ENCODE measurements around the gene NUDT22.
A peak's percentile ranks its signal among the peaks of the same experiment; 100 is the strongest.

Gene NUDT22

GRCh38 chr11:64186492-64187165, 39.4 kb upstream of the NUDT22 start:
- intact Hi-C loops (cut with DNase I; ENCODE audit: low total_unique reads): loop anchor here (5.0 kb wide), 1 partner anchor 41 kb away; the partner anchor contains the start of genes NUDT22 and TRPT1

GRCh38 chr11:64192434-64192833, 33.6 kb upstream of the NUDT22 start:
- DNase-seq: no peak
- no peak for TF ChIP-seq CTCF (IDR thresholded peaks at IDR 0.05)
- no peak overlapping the region for H3K27ac ChIP-seq
- H3K4me3 ChIP-seq: no peak overlapping the region
- intact Hi-C loops (cut with DNase I; ENCODE audit: low total_unique reads): no loop called here
- no peaks in the 10 kb centered on the region for H3K9me3 ChIP-seq
- no peaks in the 10 kb centered on the region for H3K27me3 ChIP-seq
- H3K36me3 ChIP-seq: peaks cover 45 to 59% (median 49%) of the 10 kb centered on the region in 3 donors
- peaks cover 0 to 12% (median 5%) of the 10 kb centered on the region in 4 donors for H3K4me1 ChIP-seq

More at GRCh38 chr11:64186492-64187165, 39.4 kb upstream of the NUDT22 start:
- DNase-seq: no peak
- Histone ChIP-seq H3K27me3 (no peaks in the 10 kb centered on the region), H3K4me1 (peaks cover 0 to 41% (median 28%) of the 10 kb centered on the region in 4 donors), H3K4me3 (no peak overlapping the region), H3K27ac (peak overlapping the region in 1 of 2 donors; percentile 85), H3K36me3 (peaks cover 0 to 7% (median 0%) of the 10 kb centered on the region in 3 donors), H3K9me3 (no peaks in the 10 kb centered on the region)
- no peak for TF ChIP-seq CTCF (IDR thresholded peaks at IDR 0.05)

GRCh38 chr11:64196626-64197025, 29.4 kb upstream of the NUDT22 start:
- H3K27me3 ChIP-seq: no peaks in the 10 kb centered on the region
- no peak overlapping the region for H3K4me3 ChIP-seq
- intact Hi-C loops (cut with DNase I; ENCODE audit: low total_unique reads): no loop called here
- no peaks in the 10 kb centered on the region for H3K4me1 ChIP-seq
- DNase-seq: no peak
- no peaks in the 10 kb centered on the region for H3K9me3 ChIP-seq
- no peak overlapping the region for H3K27ac ChIP-seq
- no peak for TF ChIP-seq CTCF (IDR thresholded peaks at IDR 0.05)
- peaks cover 83 to 94% (median 85%) of the 10 kb centered on the region in 3 donors for H3K36me3 ChIP-seq

- H3K36me3 ChIP-seq: peaks cover 92 to 100% (median 98%) of the 10 kb centered on the region in 3 donors
These were observed 27.6 kb upstream of the NUDT22 start for GRCh38 chr11:64198511-64198910.

GRCh38 chr11:64201543-64201942, 24.5 kb upstream of the NUDT22 start:
- H3K4me3 ChIP-seq: no peak overlapping the region
- no peak overlapping the region for H3K27ac ChIP-seq
- peaks cover 0 to 8% (median 2%) of the 10 kb centered on the region in 4 donors for H3K4me1 ChIP-seq
- intact Hi-C loops (cut with DNase I; ENCODE audit: low total_unique reads): no loop called here
- no peaks in the 10 kb centered on the region for H3K27me3 ChIP-seq
- H3K9me3 ChIP-seq: no peaks in the 10 kb centered on the region
- TF ChIP-seq CTCF (IDR thresholded peaks at IDR 0.05): no peak
- peaks cover 69 to 95% (median 85%) of the 10 kb centered on the region in 3 donors for H3K36me3 ChIP-seq
- no peak for DNase-seq

More at GRCh38 chr11:64198511-64198910, 27.6 kb upstream of the NUDT22 start:
- no peak for TF ChIP-seq CTCF (IDR thresholded peaks at IDR 0.05)
- Histone ChIP-seq H3K27ac (no peak overlapping the region), H3K9me3 (no peaks in the 10 kb centered on the region), H3K4me1 (no peaks in the 10 kb centered on the region), H3K27me3 (no peaks in the 10 kb centered on the region), H3K4me3 (no peak overlapping the region)
- intact Hi-C loops (cut with DNase I; ENCODE audit: low total_unique reads): no loop called here
- no peak for DNase-seq

All from tibial artery (tissue), 4 donors.